H1 (cell line): ENCODE data around the gene SH3PXD2A. TPM values are rescaled to one million over a fixed set of nuclear protein-coding genes. Genes with fewer than 3 reads are reported as not detected.

Experiments used
- CTCF ChIA-PET: fragments of 300-600 bp; sonication (Branson Sonifier 250); formaldehyde crosslinking; loops from one replicate; lab custom pipeline; 2021; ENCODE audit not compliant: partially characterized antibody; lab: Charles Lee
- POLR2A ChIA-PET: fragments of 300-600 bp; sonication (Branson Sonifier 250); formaldehyde crosslinking; loops from one replicate; lab custom pipeline; 2021; ENCODE audit warnings: inconsistent platforms; ENCODE audit not compliant: partially characterized antibody; lab: Charles Lee
- DNase-seq, 2 experiments: peaks; one replicate each; pipeline versions ENCODE4 v3.0.0 to v3.0.0-alpha.2; 2010 to 2022; ENCODE audit warnings: low spot score in 2 of 2, low read depth in 1 of 2, mixed read lengths in 1 of 2
- FAIRE-seq: peaks from 2 replicates; lab custom pipeline; 2011; peaks lifted over from hg19 to GRCh38; lab: Jason Lieb, UNC
- H2AFZ ChIP-seq: 2 replicates; pipeline ENCODE4 v1.8.1; 2012; ENCODE audit warnings: low read length, inconsistent platforms
- H2AK5ac ChIP-seq: 2 replicates; pipeline ENCODE4 v1.6.1; 2013; ENCODE audit warnings: low read depth, low read length
- H2BK120ac ChIP-seq: replicated peaks from 2 replicates; pipeline ENCODE3; 2013; ENCODE audit warnings: low read depth, low read length, inconsistent platforms
- H2BK12ac ChIP-seq: 2 replicates; pipeline ENCODE4 v1.6.1; 2013; ENCODE audit warnings: low read depth, low read length
- H2BK15ac ChIP-seq: 2 replicates; pipeline ENCODE4 v1.6.1; 2013; ENCODE audit warnings: low read length
- H2BK20ac ChIP-seq: 2 replicates; pipeline ENCODE4 v1.6.1; 2013; ENCODE audit warnings: low read length
- H2BK5ac ChIP-seq: 2 replicates; pipeline ENCODE4 v1.6.1; 2013; ENCODE audit warnings: low read depth, low read length
- H3K14ac ChIP-seq: 2 replicates; pipeline ENCODE4 v1.6.1; 2013; ENCODE audit warnings: inconsistent platforms; ENCODE audit not compliant: insufficient read length
- H3K18ac ChIP-seq: 2 replicates; pipeline ENCODE4 v1.6.1; 2013; ENCODE audit warnings: low read length; ENCODE audit errors: extremely low read depth
- H3K23ac ChIP-seq: 2 replicates; pipeline ENCODE4 v1.6.1; 2013; ENCODE audit warnings: inconsistent platforms; ENCODE audit not compliant: insufficient read length
- H3K23me2 ChIP-seq: 2 replicates; pipeline ENCODE4 v1.6.1; 2013; ENCODE audit warnings: low read depth, low read length
- H3K27ac ChIP-seq: 2 replicates; pipeline ENCODE4 v1.6.1; 2011; ENCODE audit warnings: low read depth, low read length, inconsistent platforms
- H3K27me3 ChIP-seq, 4 experiments: replicated peaks in 1 of 4; 1 replicate in 1 of 4; 2 replicates in 3 of 4; pipeline versions ENCODE4 v1.6.1 to v1.8.1; 2011 to 2013; ENCODE audit warnings: low read length in 3 of 4, mild to moderate bottlenecking in 3 of 4, inconsistent platforms in 2 of 4, mixed read lengths in 2 of 4, moderate library complexity in 1 of 4; ENCODE audit not compliant: control insufficient read depth in 3 of 4, insufficient read depth in 3 of 4; ENCODE audit errors: extremely low read depth in 1 of 4
- H3K36me3 ChIP-seq, 4 experiments: 2 replicates each; pipeline versions ENCODE4 v1.6.1 to v1.8.1; 2011 to 2013; ENCODE audit warnings: mild to moderate bottlenecking in 4 of 4, low read length in 3 of 4, moderate library complexity in 2 of 4, control low read depth in 1 of 4, inconsistent platforms in 1 of 4; ENCODE audit not compliant: insufficient read depth in 4 of 4, control insufficient read depth in 2 of 4
- H3K4ac ChIP-seq: replicated peaks from 2 replicates; pipeline ENCODE3; 2013; ENCODE audit warnings: low read length, low read depth, mixed read lengths, inconsistent platforms; ENCODE audit not compliant: insufficient read length
- H3K4me1 ChIP-seq, 4 experiments: replicated peaks in 1 of 4; 1 replicate in 1 of 4; 2 replicates in 3 of 4; pipeline versions ENCODE4 v1.6.1 to v1.8.1; 2011 to 2013; ENCODE audit warnings: low read length in 3 of 4, inconsistent platforms in 2 of 4, mixed read lengths in 1 of 4; ENCODE audit not compliant: insufficient read depth in 4 of 4, control insufficient read depth in 3 of 4
- H3K4me2 ChIP-seq, 2 experiments: 2 replicates each; pipeline versions ENCODE4 v1.6.1 to v1.8.1; 2011 to 2013; ENCODE audit warnings: low read depth in 2 of 2, low read length in 2 of 2, control low read depth in 1 of 2, inconsistent platforms in 1 of 2, mild to moderate bottlenecking in 1 of 2; ENCODE audit not compliant: insufficient read depth in 1 of 2
- H3K4me3 ChIP-seq, 4 experiments: fragments of 200-600, 300-600 bp in 1 of 4; sonication (generic), shearing (Covaris generic), sonication (Bioruptor Twin) in 1 of 4; 2 replicates each; pipeline versions ENCODE4 v1.5.1 to v1.8.1; 2011 to 2016; ENCODE audit warnings: low read length in 4 of 4, low read depth in 3 of 4, control low read depth in 2 of 4, inconsistent platforms in 2 of 4, mild to moderate bottlenecking in 2 of 4, mixed read lengths in 1 of 4, moderate library complexity in 1 of 4; ENCODE audit not compliant: insufficient read depth in 2 of 4; ENCODE audit errors: extremely low read depth in 1 of 4
- H3K56ac ChIP-seq: replicated peaks from 2 replicates; pipeline ENCODE3; 2013; ENCODE audit warnings: low read depth, mild to moderate bottlenecking, mixed read lengths, low read length, inconsistent platforms; ENCODE audit not compliant: insufficient read length
- H3K79me1 ChIP-seq: 2 replicates; pipeline ENCODE4 v1.6.1; 2013; ENCODE audit warnings: low read depth, low read length, control low read depth
- H3K79me2 ChIP-seq, 2 experiments: 2 replicates each; pipeline versions ENCODE4 v1.6.1 to v1.8.1; 2012 to 2013; ENCODE audit warnings: low read length in 2 of 2, mild to moderate bottlenecking in 2 of 2, inconsistent platforms in 1 of 2; ENCODE audit not compliant: insufficient read depth in 2 of 2, control insufficient read depth in 1 of 2
- H3K9ac ChIP-seq, 4 experiments: replicated peaks in 1 of 4; 1 replicate in 1 of 4; 2 replicates in 3 of 4; pipeline versions ENCODE4 v1.6.1 to v1.8.1; 2011 to 2013; ENCODE audit warnings: low read depth in 3 of 4, low read length in 3 of 4, control low read depth in 2 of 4, mild to moderate bottlenecking in 2 of 4, moderate library complexity in 2 of 4, inconsistent platforms in 1 of 4; ENCODE audit errors: extremely low read depth in 1 of 4
- H3K9me3 ChIP-seq, 2 experiments: 2 replicates each; pipeline versions ENCODE4 v1.6.1 to v1.8.1; 2012 to 2013; ENCODE audit warnings: mild to moderate bottlenecking in 2 of 2, moderate library complexity in 2 of 2, control low read depth in 1 of 2, inconsistent platforms in 1 of 2, low read depth in 1 of 2, low read length in 1 of 2, mixed read lengths in 1 of 2; ENCODE audit not compliant: insufficient read depth in 2 of 2
- H4K20me1 ChIP-seq, 2 experiments: replicated peaks in 1 of 2; 2 replicates each; pipeline versions ENCODE3 to v1.8.1; 2011 to 2013; ENCODE audit warnings: inconsistent platforms in 2 of 2, low read length in 2 of 2, mild to moderate bottlenecking in 1 of 2; ENCODE audit not compliant: insufficient read depth in 2 of 2, control insufficient read depth in 1 of 2
- H4K5ac ChIP-seq: 2 replicates; pipeline ENCODE4 v1.6.1; 2013; ENCODE audit warnings: low read length, low read depth, mixed read lengths, inconsistent platforms; ENCODE audit not compliant: insufficient read length
- H4K8ac ChIP-seq: 2 replicates; pipeline ENCODE4 v1.8.0; 2013; ENCODE audit warnings: mild to moderate bottlenecking, moderate library complexity, low read length, inconsistent platforms; ENCODE audit not compliant: insufficient read depth; ENCODE audit errors: extremely low read depth
- H4K91ac ChIP-seq: replicated peaks from 2 replicates; pipeline ENCODE3; 2013; ENCODE audit warnings: low read length, mixed read lengths, inconsistent platforms; ENCODE audit not compliant: insufficient read length
- ATF3 ChIP-seq: IDR thresholded peaks from 2 replicates; pipeline ENCODE4 v1.6.1; 2011; ENCODE audit warnings: low read depth, mild to moderate bottlenecking, low read length; ENCODE audit not compliant: insufficient read depth
- CREB1 ChIP-seq: IDR thresholded peaks from 2 replicates; pipeline ENCODE4 v1.6.1; 2012; ENCODE audit warnings: inconsistent platforms
- EZH2 ChIP-seq: fragments of 200-600 bp; sonication (generic); IDR thresholded peaks from 2 replicates; pipeline ENCODE4 v1.7.1; 2012; ENCODE audit warnings: low read depth, mild to moderate bottlenecking, moderate library complexity, low read length, inconsistent platforms; ENCODE audit not compliant: severe bottlenecking
- GABPA ChIP-seq: IDR thresholded peaks from 2 replicates; pipeline ENCODE4 v1.6.1; 2011; ENCODE audit warnings: mild to moderate bottlenecking, low read length, moderate library complexity, borderline replicate concordance; ENCODE audit not compliant: insufficient read depth
- JUN ChIP-seq: IDR thresholded peaks from 2 replicates; pipeline ENCODE4 v1.6.1; 2011; ENCODE audit warnings: low read depth, mild to moderate bottlenecking, improper control_type of control experiment, low read length
- MAFK ChIP-seq: IDR thresholded peaks from 2 replicates; pipeline ENCODE4 v1.6.1; 2012; ENCODE audit warnings: low read depth, mild to moderate bottlenecking, improper control_type of control experiment, low read length
- POLR2A ChIP-seq, 2 experiments: IDR thresholded peaks; 1 replicate in 1 of 2; 2 replicates in 1 of 2; pipeline ENCODE4 v1.6.1; 2011; ENCODE audit warnings: low read depth in 2 of 2, low read length in 2 of 2, mild to moderate bottlenecking in 2 of 2; ENCODE audit errors: control extremely low read depth in 1 of 2
- SIRT6 ChIP-seq: IDR thresholded peaks from one replicate; pipeline ENCODE4 v1.7.1; 2012; ENCODE audit warnings: low read length, inconsistent platforms
- SP2 ChIP-seq: IDR thresholded peaks from 2 replicates; pipeline ENCODE4 v1.6.1; 2012; ENCODE audit warnings: mild to moderate bottlenecking, low read length, inconsistent platforms
- SUZ12 ChIP-seq: fragments of 200-600 bp; sonication (generic); IDR thresholded peaks from 2 replicates; pipeline ENCODE4 v1.6.1; 2012; ENCODE audit warnings: mild to moderate bottlenecking, inconsistent platforms, low read length, moderate library complexity, mixed read lengths
- TBP ChIP-seq: IDR thresholded peaks from 2 replicates; pipeline ENCODE4 v1.6.1; 2011; ENCODE audit warnings: low read depth, low read length, improper control_type of control experiment
- WGBS, 2 experiments: shearing (Covaris generic) in 1 of 2; methylation state at CpG; one replicate each; pipeline versions ENCODE4 v1.1.6 to v1.1.7; 2013 to 2015; ENCODE audit warnings: low lambda C conversion rate in 2 of 2, mixed read lengths in 2 of 2, inconsistent platforms in 1 of 2, low coverage in 1 of 2, missing lambda C conversion rate in 1 of 2; ENCODE audit not compliant: insufficient replicate concordance in 2 of 2, insufficient coverage in 1 of 2, insufficient read length in 1 of 2; ENCODE audit errors: extremely low coverage in 1 of 2, missing lambda C conversion rate in 1 of 2; 5-methylcytosine and 5-hydroxymethylcytosine counted together
- polyA plus RNA-seq, 7 experiments: library from polyadenylated mRNA; depleted of rRNA in 3 of 7; stranded (reverse) in 5 of 7; unstranded in 2 of 7; fragments of >200 nt in 5 of 7; fragments of 200-250 nt in 2 of 7; gene quantifications; 1 replicate in 5 of 7; 2 replicates in 1 of 7; 4 replicates in 1 of 7; pipeline versions ENCODE4 v1.2.1 to v1.2.3, GENCODE V29; 2011 to 2013; ENCODE audit warnings: missing spikeins in 2 of 7, mixed read lengths in 2 of 7
- total RNA-seq: library from RNA; stranded (reverse); fragmentation: NEBNext Ultra II Directional; extraction: Animal tissue kit (Norgen Biotek cat#: 25700); gene quantifications from 2 replicates; pipeline ENCODE4 v1.2.1, GENCODE V29; 2021

Gene SH3PXD2A
- total and polyA plus RNA-seq, 2 of the 8 experiments (the other 6 are each of a cell fraction or from before 2014, with no cell fraction given), result 5.4 to 16.3 TPM

DNA sequence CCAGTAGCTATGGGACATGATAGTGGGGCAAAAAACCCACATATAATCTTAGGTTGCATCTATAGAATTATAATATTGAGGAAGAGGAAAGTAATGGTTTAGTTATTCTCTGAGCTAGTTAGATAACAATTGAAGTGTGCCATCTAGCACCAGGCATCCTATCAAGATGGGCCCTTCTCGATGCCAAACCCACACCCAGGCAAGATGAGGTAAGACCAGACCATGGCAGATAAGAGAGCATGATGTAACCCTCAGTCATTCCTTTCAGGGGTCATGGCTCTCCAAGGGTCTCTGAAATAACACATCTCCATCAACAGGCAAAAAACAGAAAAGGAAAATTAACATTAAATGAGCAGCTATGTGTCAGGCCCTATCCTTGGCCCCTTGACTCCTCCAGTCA, 128.7 kb downstream of the SH3PXD2A start:
- Histone ChIP-seq H4K8ac (no peak overlapping the region), H3K9ac (no peak overlapping the region), H3K27ac (no peak overlapping the region), H2AK5ac (no peak overlapping the region), H3K56ac (no peak overlapping the region), H2BK120ac (no peak overlapping the region), H2AFZ (no peak overlapping the region), H3K23ac (no peak overlapping the region), H2BK12ac (0 out of 2 replicates have a peak overlapping the region, but pooled peaks have one; percentile 50), H3K18ac (no peak overlapping the region), H3K4me3 (no peak overlapping the region), H3K36me3 (no peaks in the 10 kb centered on the region), H3K79me2 (no peaks in the 10 kb centered on the region), H4K91ac (peak overlapping the region; percentile 5), H3K4me1 (peaks cover 0 to 11% (median 6%) of the 10 kb centered on the region in 4 experiments; a peak in 6 of 7 replicates), H3K23me2 (no peaks in the 10 kb centered on the region), H2BK20ac (0 out of 2 replicates have a peak overlapping the region, but pooled peaks have one; percentile 80), H4K20me1 (no peaks in the 10 kb centered on the region), H2BK15ac (no peak overlapping the region), H3K79me1 (no peaks in the 10 kb centered on the region), H3K9me3 (no peaks in the 10 kb centered on the region), H3K14ac (no peak overlapping the region), H3K27me3 (no peaks in the 10 kb centered on the region), H2BK5ac (no peak overlapping the region), H4K5ac (no peak overlapping the region), H3K4ac (no peak overlapping the region), H3K4me2 (no peak overlapping the region)
- ChIA-PET CTCF (interaction anchor here (0.6 to 23.1 kb wide), 9 partner anchors 10 to 540 kb away, joined by 3 to 304 read pairs (median 4); partner anchors contain the start of gene SH3PXD2A), POLR2A (interaction anchor here (1.1 kb wide), 1 partner anchor 11 kb away, joined by 3 read pairs; no protein-coding TSS in a partner anchor)
- TF ChIP-seq ATF3 (no peak), JUN (no peak), EZH2 (no peak), CREB1 (no peak), SP2 (no peak), POLR2A (IDR thresholded peaks at IDR 0.05; ENCODE audit: control extremely low read depth in 1 of 2, low read depth in 2 of 2, low read length in 2 of 2) (no peak), GABPA (no peak), SIRT6 (no peak), MAFK (no peak), SUZ12 (no peak), TBP (no peak)
- WGBS, 2 experiments, result 89% methylated on average over 1 of the region's 1 CpG; no CpG with 5 or more reads in 1 of the 2 experiments
- no peak for FAIRE-seq
- no peak for DNase-seq
